ENCODE results near the gene HDLBP. TPM values are rescaled to one million over a fixed set of nuclear protein-coding genes. Genes with fewer than 3 reads are reported as not detected.
A peak's percentile ranks its signal among the peaks of the same experiment; 100 is the strongest.

The HDLBP gene
- total RNA-seq, 1 donor from 2014 or later, result 216 TPM

- H3K27ac Mint-ChIP-seq (ENCODE audit: unreplicated experiment), result no peak overlapping the region
- TF ChIP-seq, protein P1, sequence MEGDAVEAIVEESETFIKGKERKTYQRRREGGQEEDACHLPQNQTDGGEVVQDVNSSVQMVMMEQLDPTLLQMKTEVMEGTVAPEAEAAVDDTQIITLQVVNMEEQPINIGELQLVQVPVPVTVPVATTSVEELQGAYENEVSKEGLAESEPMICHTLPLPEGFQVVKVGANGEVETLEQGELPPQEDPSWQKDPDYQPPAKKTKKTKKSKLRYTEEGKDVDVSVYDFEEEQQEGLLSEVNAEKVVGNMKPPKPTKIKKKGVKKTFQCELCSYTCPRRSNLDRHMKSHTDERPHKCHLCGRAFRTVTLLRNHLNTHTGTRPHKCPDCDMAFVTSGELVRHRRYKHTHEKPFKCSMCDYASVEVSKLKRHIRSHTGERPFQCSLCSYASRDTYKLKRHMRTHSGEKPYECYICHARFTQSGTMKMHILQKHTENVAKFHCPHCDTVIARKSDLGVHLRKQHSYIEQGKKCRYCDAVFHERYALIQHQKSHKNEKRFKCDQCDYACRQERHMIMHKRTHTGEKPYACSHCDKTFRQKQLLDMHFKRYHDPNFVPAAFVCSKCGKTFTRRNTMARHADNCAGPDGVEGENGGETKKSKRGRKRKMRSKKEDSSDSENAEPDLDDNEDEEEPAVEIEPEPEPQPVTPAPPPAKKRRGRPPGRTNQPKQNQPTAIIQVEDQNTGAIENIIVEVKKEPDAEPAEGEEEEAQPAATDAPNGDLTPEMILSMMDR (IDR thresholded peaks at IDR 0.05; ENCODE audit: partially characterized antibody, unreplicated experiment), result no peak
- H3K4me3 Mint-ChIP-seq (ENCODE audit: unreplicated experiment), result no peak overlapping the region
- no peaks in the 10 kb centered on the region for H3K4me1 Mint-ChIP-seq (ENCODE audit: low read depth, unreplicated experiment)
- DNase-seq, result no peak
- no peaks in the 10 kb centered on the region for H3K36me3 Mint-ChIP-seq (ENCODE audit: unreplicated experiment)
- H3K27me3 Mint-ChIP-seq (ENCODE audit: unreplicated experiment), result peaks cover 2% of the 10 kb centered on the region
- no peaks in the 10 kb centered on the region for H3K9me3 Mint-ChIP-seq (ENCODE audit: unreplicated experiment)
These were observed 67.2 kb downstream of the HDLBP start for GRCh38 chr2:241248289-241248688.

- DNase-seq, result no peak
- TF ChIP-seq, protein P1 (IDR thresholded peaks at IDR 0.05; ENCODE audit: partially characterized antibody, unreplicated experiment), result no peak
- no peaks in the 10 kb centered on the region for H3K4me1 Mint-ChIP-seq (ENCODE audit: low read depth, unreplicated experiment)
- peaks cover 7% of the 10 kb centered on the region for H3K36me3 Mint-ChIP-seq (ENCODE audit: unreplicated experiment)
- no peak overlapping the region for H3K27ac Mint-ChIP-seq (ENCODE audit: unreplicated experiment)
- peaks cover 3% of the 10 kb centered on the region for H3K9me3 Mint-ChIP-seq (ENCODE audit: unreplicated experiment)
- peaks cover 2% of the 10 kb centered on the region for H3K27me3 Mint-ChIP-seq (ENCODE audit: unreplicated experiment)
- H3K4me3 Mint-ChIP-seq (ENCODE audit: unreplicated experiment), result no peak overlapping the region
These were observed 71.1 kb downstream of the HDLBP start for GRCh38 chr2:241244368-241244767.

GRCh38 chr2:241242306-241242705 lies 73.2 kb downstream of the HDLBP start:
- Mint-ChIP-seq H3K9me3 (ENCODE audit: unreplicated experiment) (peaks cover 3% of the 10 kb centered on the region), H3K36me3 (ENCODE audit: unreplicated experiment) (peaks cover 7% of the 10 kb centered on the region), H3K27ac (ENCODE audit: unreplicated experiment) (no peak overlapping the region), H3K4me3 (ENCODE audit: unreplicated experiment) (no peak overlapping the region), H3K27me3 (ENCODE audit: unreplicated experiment) (peaks cover 3% of the 10 kb centered on the region), H3K4me1 (ENCODE audit: low read depth, unreplicated experiment) (no peaks in the 10 kb centered on the region)
- DNase-seq, result no peak
- TF ChIP-seq, protein P1 (IDR thresholded peaks at IDR 0.05; ENCODE audit: partially characterized antibody, unreplicated experiment), result no peak

DNA sequence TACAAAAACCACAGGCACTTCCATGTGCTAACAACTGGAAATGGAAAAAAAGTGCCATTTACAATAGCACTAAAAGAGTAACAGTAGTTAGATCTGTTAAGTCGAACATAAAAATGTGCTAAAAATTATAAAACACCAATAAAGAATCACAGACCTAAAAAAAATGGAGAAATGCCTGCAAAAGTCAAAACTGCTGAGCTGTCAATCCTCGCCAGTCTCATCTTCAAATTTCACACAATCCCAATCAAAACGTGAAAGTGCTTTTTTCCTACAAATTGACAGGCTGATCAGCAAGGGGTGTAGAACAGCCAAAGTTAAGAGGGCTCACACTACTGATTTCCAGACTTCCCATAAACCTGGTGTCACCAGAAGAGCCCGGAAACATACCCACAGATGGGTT lies 73.8 kb downstream of the HDLBP start:
- DNase-seq, result no peak
- Mint-ChIP-seq H3K27ac (ENCODE audit: unreplicated experiment) (no peak overlapping the region), H3K4me3 (ENCODE audit: unreplicated experiment) (no peak overlapping the region), H3K9me3 (ENCODE audit: unreplicated experiment) (peaks cover 3% of the 10 kb centered on the region), H3K4me1 (ENCODE audit: low read depth, unreplicated experiment) (no peaks in the 10 kb centered on the region), H3K36me3 (ENCODE audit: unreplicated experiment) (peaks cover 7% of the 10 kb centered on the region), H3K27me3 (ENCODE audit: unreplicated experiment) (peaks cover 3% of the 10 kb centered on the region)
- TF ChIP-seq, protein P1 (IDR thresholded peaks at IDR 0.05; ENCODE audit: partially characterized antibody, unreplicated experiment), result no peak

GRCh38 chr2:241240320-241241004 lies 75.0 kb downstream of the HDLBP start:
- Mint-ChIP-seq H3K27ac (ENCODE audit: unreplicated experiment) (peak overlapping the region; percentile 11), H3K4me1 (ENCODE audit: low read depth, unreplicated experiment) (no peaks in the 10 kb centered on the region), H3K9me3 (ENCODE audit: unreplicated experiment) (peaks cover 5% of the 10 kb centered on the region), H3K36me3 (ENCODE audit: unreplicated experiment) (peaks cover 7% of the 10 kb centered on the region), H3K4me3 (ENCODE audit: unreplicated experiment) (no peak overlapping the region), H3K27me3 (ENCODE audit: unreplicated experiment) (peaks cover 3% of the 10 kb centered on the region)
- DNase-seq, result no peak
- TF ChIP-seq, protein P1 (IDR thresholded peaks at IDR 0.05; ENCODE audit: partially characterized antibody, unreplicated experiment), result no peak

Measured in glutamatergic neuron (in vitro differentiated cells).